ENCODE data around the gene FOXO1.
A peak's percentile ranks its signal among the peaks of the same experiment; 100 is the strongest.

Gene FOXO1

DNA sequence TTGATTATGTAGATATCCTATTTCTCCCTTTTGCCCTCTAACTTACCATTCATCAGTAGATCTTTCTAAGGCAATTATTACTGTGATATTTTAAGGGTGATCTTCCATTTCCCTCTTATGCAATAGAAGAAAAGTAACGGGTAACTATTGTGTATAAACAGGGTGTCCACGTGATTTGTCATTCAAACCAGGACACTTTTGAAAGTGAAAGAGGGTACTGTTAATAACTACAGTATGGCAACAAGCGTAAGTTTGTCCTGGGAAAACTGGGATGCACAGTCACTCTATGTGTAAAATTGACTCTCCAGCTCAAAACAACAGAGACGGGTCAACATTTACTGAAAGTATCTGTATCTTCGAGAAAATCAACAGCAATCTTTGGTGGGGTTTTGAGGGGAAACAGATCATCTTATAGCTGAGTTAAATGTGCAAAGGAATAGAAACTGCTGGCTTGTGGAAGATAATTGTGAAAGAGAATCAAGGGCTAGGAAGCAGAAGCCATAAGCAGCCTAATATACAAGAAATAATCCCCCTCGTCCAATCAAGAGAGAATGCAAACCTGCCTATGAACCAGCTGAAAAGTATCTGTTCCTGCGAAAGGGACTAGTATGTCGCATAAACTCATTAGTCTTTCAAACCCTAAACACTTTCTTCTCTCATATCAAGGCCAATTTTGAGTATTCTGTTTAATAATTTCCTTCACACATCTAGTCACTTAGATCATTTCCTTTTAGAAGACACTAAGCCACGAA is 126.7 kb downstream of the FOXO1 start:
- DNase-seq, result peak; percentile 10

GRCh38 chr13:40537146-40537895 is 129.1 kb downstream of the FOXO1 start:
- DNase-seq, result peak; percentile 49

GRCh38 chr13:40536443-40537113 is 129.9 kb downstream of the FOXO1 start:
- peak; percentile 76 for DNase-seq

DNA sequence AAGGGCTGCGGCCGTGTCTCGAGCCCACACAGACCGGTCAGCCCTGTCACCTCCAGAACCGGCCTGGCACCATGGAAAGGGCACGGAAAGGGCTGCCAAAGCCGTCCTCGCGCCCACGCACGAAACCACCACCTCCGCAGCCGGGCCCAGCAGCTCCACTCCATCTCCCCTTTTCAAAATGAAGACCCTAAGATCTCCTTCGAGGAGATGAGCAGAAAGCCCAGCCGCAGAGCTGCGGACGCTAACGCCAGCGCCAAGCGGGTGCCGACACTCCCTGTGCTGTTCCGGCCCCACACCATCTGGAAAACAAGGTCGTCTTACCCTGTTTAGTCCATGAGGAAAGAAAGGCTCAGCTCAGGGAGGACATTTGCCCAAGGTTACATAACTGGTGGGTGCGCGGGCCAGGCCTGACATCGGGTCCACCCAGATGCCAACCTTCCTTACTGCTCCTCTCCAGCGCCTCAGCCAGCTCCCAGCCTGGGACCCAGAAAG is 131.1 kb downstream of the FOXO1 start:
- DNase-seq, result no peak

DNA sequence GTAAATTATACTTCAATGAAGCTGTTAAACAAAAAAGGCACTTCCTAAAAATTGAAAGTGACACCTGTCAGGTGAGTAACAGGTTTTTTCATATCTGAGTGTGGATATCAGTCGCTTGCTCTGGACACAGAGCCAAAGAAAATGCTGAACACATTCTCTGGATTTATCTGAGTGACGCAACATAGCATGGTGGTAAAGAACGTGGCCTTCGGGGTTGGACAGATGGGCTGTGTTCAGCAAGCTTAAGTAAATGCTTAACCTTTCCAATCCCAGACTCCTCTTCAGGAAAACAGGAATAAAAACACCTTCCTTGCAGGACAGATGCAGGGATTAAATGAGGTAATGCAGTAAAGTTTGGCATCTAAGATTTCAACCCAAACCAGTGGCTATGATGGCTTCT is 132.0 kb downstream of the FOXO1 start:
- no peak for DNase-seq

- no peak for DNase-seq
These were observed 133.4 kb downstream of the FOXO1 start for GRCh38 chr13:40533072-40533471.

DNA sequence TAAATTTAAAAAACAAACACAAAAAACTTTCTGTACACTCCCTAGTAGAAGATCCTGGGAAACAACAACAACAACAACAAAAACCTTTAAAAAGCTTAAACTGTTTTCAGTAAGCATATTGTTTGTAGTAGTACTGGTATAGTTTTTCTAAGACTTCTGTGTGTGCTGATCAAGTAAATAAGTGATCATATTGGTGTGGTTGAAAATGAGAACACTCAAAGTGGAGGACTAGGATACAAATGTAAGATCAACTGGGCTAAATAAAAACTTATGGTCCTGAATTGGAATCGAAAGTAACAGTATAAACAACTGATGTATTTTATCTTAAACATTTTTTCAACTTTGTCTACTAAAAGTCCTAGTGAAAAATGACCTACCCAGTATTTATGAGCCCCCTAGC is 135.5 kb downstream of the FOXO1 start:
- DNase-seq, result no peak

DNA sequence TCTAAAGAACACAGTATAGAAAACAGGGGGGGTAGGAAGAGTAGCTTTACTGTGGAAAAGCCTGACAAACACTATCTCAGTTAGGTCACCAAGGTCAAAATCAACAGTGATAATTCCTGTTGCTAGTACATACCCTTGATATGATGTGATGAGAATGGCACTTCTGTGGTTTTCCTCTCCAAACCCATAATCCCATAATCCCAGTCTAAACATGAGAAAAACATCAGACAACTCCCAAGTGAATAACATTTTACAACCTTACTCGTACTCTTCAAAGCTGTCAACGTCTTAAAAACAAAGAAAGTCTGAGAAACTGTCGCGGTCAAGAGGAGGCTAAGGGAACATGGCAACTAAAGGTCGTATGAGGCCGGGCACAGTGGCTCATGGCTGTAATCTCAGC is 137.6 kb downstream of the FOXO1 start:
- DNase-seq, result peak; percentile 5

GRCh38 chr13:40527914-40528313 is 138.5 kb downstream of the FOXO1 start:
- DNase-seq, result no peak

DNA sequence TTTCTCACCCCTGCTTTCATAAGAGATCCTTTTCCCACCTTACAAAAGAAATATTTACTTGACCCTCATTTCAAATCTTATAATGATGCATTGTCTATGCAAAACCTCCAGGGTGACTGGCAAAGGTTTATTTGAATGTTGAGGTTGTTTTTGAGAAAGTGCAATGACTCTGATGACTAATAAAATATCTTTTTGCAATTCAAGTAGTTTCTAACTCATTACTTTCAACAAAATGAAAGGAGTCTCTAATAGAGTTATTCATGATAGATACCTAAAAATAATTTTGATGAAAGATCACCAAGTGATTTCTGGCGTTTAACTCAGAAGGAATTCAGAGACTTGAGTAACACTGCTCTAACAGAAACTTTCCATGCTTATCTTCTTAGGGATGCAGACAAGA is 144.2 kb downstream of the FOXO1 start:
- no peak for DNase-seq

DNA sequence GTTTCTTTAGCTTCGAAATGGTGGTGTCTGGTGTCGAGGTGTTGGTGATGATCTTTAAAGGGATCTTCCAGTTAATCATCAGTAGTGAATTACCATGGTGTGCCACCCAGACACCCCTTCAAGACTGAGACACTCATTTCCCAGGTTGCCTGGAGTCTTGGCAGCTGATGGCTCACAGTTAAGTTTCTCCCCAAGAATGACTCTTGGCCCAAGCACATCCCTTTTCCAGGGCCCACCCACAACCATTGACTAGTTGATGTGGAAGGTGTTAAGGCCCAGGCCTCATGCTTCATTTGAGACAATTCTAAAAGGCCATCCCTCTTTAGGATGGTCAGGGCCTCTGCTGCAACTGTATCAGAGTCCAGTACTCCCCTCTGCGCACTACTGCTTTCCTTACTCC is 145.5 kb downstream of the FOXO1 start:
- no peak for DNase-seq

DNA sequence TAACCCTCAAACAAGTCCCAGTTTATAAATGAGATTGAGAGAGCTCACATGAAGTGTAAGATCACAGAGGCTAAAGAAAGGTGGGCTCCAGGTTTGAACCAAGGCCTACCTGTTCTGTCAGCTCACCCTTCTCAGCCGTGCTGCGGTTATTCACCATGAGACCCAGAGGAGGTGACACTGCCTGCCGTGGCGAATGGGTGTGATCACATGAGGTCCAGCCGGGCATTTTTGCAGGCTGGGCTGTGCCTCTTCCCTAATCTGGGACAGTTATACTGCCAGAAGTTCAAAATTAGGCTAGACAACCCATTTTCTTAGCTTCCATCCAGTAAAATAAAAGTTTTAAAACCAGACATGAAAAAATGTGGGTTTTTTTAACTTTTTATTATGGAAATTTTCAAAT is 146.8 kb downstream of the FOXO1 start:
- no peak for DNase-seq

DNA sequence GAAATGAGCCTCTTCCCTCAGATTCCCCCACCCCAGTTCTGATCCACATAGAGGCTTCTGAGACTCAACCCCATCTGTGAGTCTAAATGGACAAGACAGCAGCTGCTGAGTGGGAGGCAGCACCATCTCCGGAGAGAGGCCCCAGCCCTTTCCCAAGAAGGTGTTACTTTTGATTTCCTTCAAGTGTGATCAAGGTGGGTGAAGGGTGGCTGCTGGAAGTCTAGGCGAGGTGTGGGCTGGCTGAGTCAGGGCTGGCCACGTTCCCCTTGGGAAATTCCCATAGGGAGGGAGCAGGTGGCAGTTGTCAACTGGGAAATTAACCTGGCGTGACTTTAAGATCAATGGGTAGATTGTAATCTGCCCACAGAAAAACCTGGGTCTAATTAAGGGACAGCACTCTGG is 148.0 kb downstream of the FOXO1 start:
- no peak for DNase-seq

GRCh38 chr13:40517486-40518480 is 148.7 kb downstream of the FOXO1 start:
- DNase-seq, result no peak

DNA sequence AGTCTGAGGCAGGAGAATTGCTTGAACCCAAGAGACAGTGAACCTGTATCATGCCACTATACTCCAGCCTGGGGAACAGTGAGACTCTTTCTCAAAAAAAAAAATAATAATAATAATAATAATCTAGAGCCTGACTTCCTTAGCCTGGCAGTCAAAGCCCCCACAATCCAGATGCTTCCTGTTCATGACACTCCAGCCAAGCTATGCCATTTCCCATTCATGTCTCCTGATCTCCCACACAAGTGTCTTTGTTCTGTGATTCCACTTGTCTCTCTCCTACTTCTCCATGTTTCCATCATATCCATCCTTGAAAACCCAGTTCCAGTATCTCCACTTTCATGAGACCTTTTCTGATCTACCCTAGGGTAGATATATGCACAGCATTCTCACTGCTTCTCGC is 150.7 kb downstream of the FOXO1 start:
- no peak for DNase-seq

DNA sequence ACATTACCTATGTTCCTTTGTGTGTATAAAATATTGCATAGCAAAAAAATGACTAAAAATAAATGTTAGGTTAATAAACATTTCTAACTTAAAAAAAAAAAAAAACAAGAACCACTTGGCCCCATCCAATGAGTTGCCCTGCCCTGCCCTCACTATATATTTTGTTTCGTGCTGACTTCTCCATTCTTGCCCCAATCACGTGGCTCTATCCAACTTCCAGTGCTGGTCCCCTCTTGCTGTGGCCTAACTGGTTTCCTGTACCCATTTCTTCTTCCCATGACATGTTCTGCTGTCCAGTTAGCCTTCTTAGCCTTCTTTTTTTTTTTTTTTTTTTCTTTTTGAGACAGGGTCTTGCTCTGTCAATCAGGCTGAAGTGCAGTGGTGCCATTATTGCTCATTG is 151.6 kb downstream of the FOXO1 start:
- no peak for DNase-seq

GRCh38 chr13:40509876-40510275 is 156.6 kb downstream of the FOXO1 start:
- no peak for DNase-seq

DNA sequence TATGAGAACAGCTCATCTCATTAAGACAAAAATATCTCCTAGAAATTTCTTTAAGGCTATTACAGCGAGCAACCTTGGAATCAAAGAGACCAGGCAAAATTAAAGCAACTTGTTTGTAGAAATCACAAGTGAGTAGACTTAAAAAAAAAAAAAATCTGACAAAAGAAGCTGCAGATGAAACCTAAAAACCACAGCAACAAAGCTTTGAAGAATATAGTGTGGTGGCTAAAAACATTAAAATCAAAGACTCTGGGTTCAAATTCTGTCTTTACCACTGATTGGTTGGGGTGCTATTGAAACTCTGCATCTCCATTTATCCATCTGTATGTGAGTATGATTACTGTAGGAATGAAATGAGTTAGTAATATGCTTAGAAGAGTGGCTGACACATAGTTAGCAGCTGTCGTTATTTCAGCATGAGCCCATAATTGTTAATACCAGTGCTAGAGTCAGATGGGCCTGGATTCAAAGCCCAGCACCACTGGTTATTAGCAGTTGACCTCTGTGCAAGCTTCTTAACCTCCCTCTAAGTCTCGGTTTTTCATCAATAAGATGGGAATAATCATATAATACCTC is 157.6 kb downstream of the FOXO1 start:
- DNase-seq, result no peak

DNA sequence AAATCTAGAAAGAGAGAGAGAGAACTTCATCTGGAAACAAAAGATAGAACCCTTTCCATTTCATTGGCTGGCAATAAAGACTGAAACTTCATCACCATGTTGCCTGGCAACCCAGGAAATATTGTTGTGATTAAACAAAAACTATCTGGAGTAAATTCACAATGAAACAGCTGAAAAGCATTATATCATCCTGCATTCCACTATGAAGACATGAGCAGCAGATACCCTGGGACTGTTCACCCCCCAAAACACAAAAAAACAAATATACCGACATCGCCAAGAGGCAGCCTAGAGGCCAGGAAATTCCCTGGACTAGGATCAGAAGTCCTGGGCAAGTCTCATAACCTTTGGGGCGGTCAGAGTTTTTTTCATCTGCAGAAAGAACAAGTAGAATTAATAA is 158.3 kb downstream of the FOXO1 start:
- peak; percentile 5 for DNase-seq

- DNase-seq, result no peak
These were observed 159.6 kb downstream of the FOXO1 start for GRCh38 chr13:40506592-40507446.
